Measurements from ENCODE around the gene SELENOS. TPM values are rescaled to one million over a fixed set of nuclear protein-coding genes. Genes with fewer than 3 reads are reported as not detected.

The SELENOS gene
- total RNA-seq, 4 donors from 2014 or later: 47.3 to 75.4 (median 59.8) TPM

- TF ChIP-seq CTCF (IDR thresholded peaks at IDR 0.05): no peak
- TF ChIP-seq POLR2A (IDR thresholded peaks at IDR 0.05; ENCODE audit: low read depth): no peak
- TF ChIP-seq EP300 (IDR thresholded peaks at IDR 0.05): no peak
- no peak for TF ChIP-seq POLR2AphosphoS5 (IDR thresholded peaks at IDR 0.05)
- Histone ChIP-seq H3K9me3 (no peaks in the 10 kb centered on the region), H3K4me3 (no peak overlapping the region), H3K27me3 (no peaks in the 10 kb centered on the region), H3K4me1 (peaks cover 54 to 87% (median 84%) of the 10 kb centered on the region in 4 donors), H3K27ac (replicated peaks in 1 of 4) (peak overlapping the region in 3 of 4 donors; percentile 13 to 21 (median 15)), H3K36me3 (peaks cover 0 to 10% (median 0%) of the 10 kb centered on the region in 4 donors)
- no peak for DNase-seq (ENCODE audit: extremely low spot score)
- 83% methylated on average over 10 of the region's 10 CpGs for WGBS
- intact Hi-C loops (cut with DNase I): loop anchor here (5.0 kb wide), 1 partner anchor 45 kb away; no protein-coding TSS in a partner anchor
These were observed 30.2 kb downstream of the SELENOS start for GRCh38 chr15:101246824-101247745.

- TF ChIP-seq POLR2AphosphoS5 (IDR thresholded peaks at IDR 0.05): no peak
- TF ChIP-seq EP300 (IDR thresholded peaks at IDR 0.05): no peak
- TF ChIP-seq CTCF (IDR thresholded peaks at IDR 0.05): no peak
- TF ChIP-seq POLR2A (IDR thresholded peaks at IDR 0.05; ENCODE audit: low read depth): no peak
- intact Hi-C loops (cut with DNase I): loop anchor here (5.0 kb wide), 1 partner anchor 44 kb away; no protein-coding TSS in a partner anchor
- Histone ChIP-seq H3K4me1 (peaks cover 55 to 94% (median 90%) of the 10 kb centered on the region in 4 donors), H3K27ac (replicated peaks in 1 of 4) (peak overlapping the region in 2 of 4 donors; percentile 13 to 15), H3K27me3 (no peaks in the 10 kb centered on the region), H3K36me3 (peaks cover 0 to 10% (median 0%) of the 10 kb centered on the region in 4 donors), H3K9me3 (no peaks in the 10 kb centered on the region), H3K4me3 (no peak overlapping the region)
- no peak for DNase-seq (ENCODE audit: extremely low spot score)
- WGBS: 65% methylated on average over 6 of the region's 6 CpGs
These were observed 30.9 kb downstream of the SELENOS start for GRCh38 chr15:101246391-101246790.

DNA sequence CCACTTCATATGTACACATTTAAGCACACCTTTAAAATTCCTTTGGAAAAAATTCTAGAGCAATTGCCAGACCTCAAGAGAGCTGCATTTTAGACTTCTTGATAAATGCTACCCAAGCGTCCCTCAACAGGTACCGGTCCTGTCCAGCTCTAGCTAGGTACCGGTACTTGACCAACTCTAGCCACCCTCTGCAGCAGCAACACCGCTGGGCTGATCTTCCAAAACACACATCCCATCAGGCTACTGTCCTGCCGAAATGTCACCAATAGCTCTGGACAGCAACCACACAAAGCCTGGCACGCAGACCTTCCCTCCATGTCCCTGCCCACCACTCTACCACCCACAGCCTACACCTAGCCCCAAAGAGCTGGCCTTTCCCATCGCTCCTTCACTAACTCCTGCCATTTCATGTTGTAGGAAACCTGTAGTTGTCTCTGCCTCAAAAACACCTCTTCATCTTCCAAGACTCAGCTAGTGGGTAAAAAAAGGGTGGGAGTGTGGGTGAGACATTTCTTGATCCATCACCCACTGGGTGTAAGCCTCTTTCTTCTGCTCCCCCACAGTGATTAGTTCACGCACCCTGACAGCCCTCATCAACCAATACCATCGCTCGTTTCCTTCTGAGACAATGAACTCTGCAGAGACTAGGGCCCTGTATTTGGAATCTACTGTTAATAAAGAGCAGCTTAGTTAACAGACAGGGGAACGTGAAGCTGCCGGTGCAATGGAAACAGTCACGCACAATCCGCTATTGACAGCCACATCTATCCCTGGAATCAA is 32.2 kb downstream of the SELENOS start:
- 96% methylated on average over 12 of the region's 14 CpGs for WGBS
- H3K4me1 ChIP-seq: peaks cover 50 to 98% (median 95%) of the 10 kb centered on the region in 4 donors
- intact Hi-C loops (cut with DNase I): loop anchor here (5.0 kb wide), 1 partner anchor 43 kb away; no protein-coding TSS in a partner anchor

More for the DNA sequence above, 32.2 kb downstream of the SELENOS start:
- no peak for TF ChIP-seq CTCF (IDR thresholded peaks at IDR 0.05)
- TF ChIP-seq POLR2AphosphoS5 (IDR thresholded peaks at IDR 0.05): no peak
- no peak for TF ChIP-seq EP300 (IDR thresholded peaks at IDR 0.05)
- no peak for TF ChIP-seq POLR2A (IDR thresholded peaks at IDR 0.05; ENCODE audit: low read depth)
- H3K27me3 ChIP-seq: no peaks in the 10 kb centered on the region
- H3K4me3 ChIP-seq: no peak overlapping the region
- no peaks in the 10 kb centered on the region for H3K9me3 ChIP-seq
- no peak for DNase-seq (ENCODE audit: extremely low spot score)
- peaks cover 0 to 10% (median 0%) of the 10 kb centered on the region in 4 donors for H3K36me3 ChIP-seq
- H3K27ac ChIP-seq (replicated peaks in 1 of 4): peak overlapping the region in 2 of 4 donors; percentile 3

All from esophagus muscularis mucosa (tissue), 4 donors.